ENCODE data around the gene VAMP8.
"Not testable (repeated sequence)": the region's sequence is repeated elsewhere in the genome, so short reads cannot be mapped to it uniquely, and the experiment has no call there.

VAMP8 gene

GRCh38 chr2:85592299-85592698 is 14.9 kb downstream of the VAMP8 start:
- not testable (repeated sequence) for H3K36me3 ChIP-seq (ENCODE audit: control insufficient read depth, insufficient read depth, low read length); H3K27ac ChIP-seq (ENCODE audit: low read depth, low read length); H3K9me3 ChIP-seq (ENCODE audit: control insufficient read depth, insufficient read depth, low read depth, low read length); H3K27me3 ChIP-seq (ENCODE audit: control insufficient read depth, insufficient read depth, low read length); H3K9ac ChIP-seq (ENCODE audit: low read length); H3K4me3 ChIP-seq (ENCODE audit: low read depth, low read length); H3K4me1 ChIP-seq (ENCODE audit: control insufficient read depth, insufficient read depth, low read length)

GRCh38 chr2:85593023-85593422 is 15.6 kb downstream of the VAMP8 start:
- no peaks in the 10 kb centered on the region for H3K27me3 ChIP-seq (ENCODE audit: control insufficient read depth, insufficient read depth, low read length)
- no peak overlapping the region for H3K4me3 ChIP-seq (ENCODE audit: low read depth, low read length)
- H3K4me1 ChIP-seq (ENCODE audit: control insufficient read depth, insufficient read depth, low read length) = no peaks in the 10 kb centered on the region; the same call in 1 of the 2 replicates
- H3K9ac ChIP-seq (ENCODE audit: low read length) = peak overlapping the region; percentile 9
- no peak overlapping the region for H3K27ac ChIP-seq (ENCODE audit: low read depth, low read length)
- no peaks in the 10 kb centered on the region for H3K9me3 ChIP-seq (ENCODE audit: control insufficient read depth, insufficient read depth, low read depth, low read length)
- H3K36me3 ChIP-seq (ENCODE audit: control insufficient read depth, insufficient read depth, low read length) = peaks cover 12% of the 10 kb centered on the region

- H3K27me3 ChIP-seq (ENCODE audit: control insufficient read depth, insufficient read depth, low read length) = no peaks in the 10 kb centered on the region
- peak overlapping the region; percentile 33; the same call in 1 of the 2 replicates for H3K27ac ChIP-seq (ENCODE audit: low read depth, low read length)
- H3K9ac ChIP-seq (ENCODE audit: low read length) = peak overlapping the region; percentile 87
- H3K36me3 ChIP-seq (ENCODE audit: control insufficient read depth, insufficient read depth, low read length) = peaks cover 25% of the 10 kb centered on the region
- H3K4me1 ChIP-seq (ENCODE audit: control insufficient read depth, insufficient read depth, low read length) = no peaks in the 10 kb centered on the region; the same call in 1 of the 2 replicates
- no peaks in the 10 kb centered on the region for H3K9me3 ChIP-seq (ENCODE audit: control insufficient read depth, insufficient read depth, low read depth, low read length)
- peak overlapping the region; percentile 95 for H3K4me3 ChIP-seq (ENCODE audit: low read depth, low read length)
Measured at GRCh38 chr2:85594715-85595300, 17.4 kb downstream of the VAMP8 start.

- Histone ChIP-seq H3K4me3 (ENCODE audit: low read depth, low read length) (peak within 1 kb of the TSS; percentile 95), H3K9ac (ENCODE audit: low read length) (peak within 1 kb of the TSS; percentile 90), H3K4me1 (ENCODE audit: control insufficient read depth, insufficient read depth, low read length) (no peaks in the 10 kb centered on the region; the same call in 1 of the 2 replicates), H3K27me3 (ENCODE audit: control insufficient read depth, insufficient read depth, low read length) (no peaks in the 10 kb centered on the region), H3K27ac (ENCODE audit: low read depth, low read length) (peak within 1 kb of the TSS; percentile 42; the same call in 1 of the 2 replicates), H3K36me3 (ENCODE audit: control insufficient read depth, insufficient read depth, low read length) (peaks cover 32% of the 10 kb centered on the region), H3K9me3 (ENCODE audit: control insufficient read depth, insufficient read depth, low read depth, low read length) (no peaks in the 10 kb centered on the region)
Measured at GRCh38 chr2:85595301-85596025, 18.1 kb downstream of the VAMP8 start, which contains the start of gene RNF181. TSS of gene RNF181 (plus strand) at chr2:85595745. CDS start at chr2:85595764, 19 bp downstream.

GRCh38 chr2:85596026-85596333 is 18.6 kb downstream of the VAMP8 start:
- H3K4me1 ChIP-seq (ENCODE audit: control insufficient read depth, insufficient read depth, low read length) = no peaks in the 10 kb centered on the region; the same call in 1 of the 2 replicates
- no peaks in the 10 kb centered on the region for H3K9me3 ChIP-seq (ENCODE audit: control insufficient read depth, insufficient read depth, low read depth, low read length)
- H3K36me3 ChIP-seq (ENCODE audit: control insufficient read depth, insufficient read depth, low read length) = peaks cover 37% of the 10 kb centered on the region
- H3K4me3 ChIP-seq (ENCODE audit: low read depth, low read length) = peak overlapping the region; percentile 95
- peak overlapping the region; percentile 90 for H3K9ac ChIP-seq (ENCODE audit: low read length)
- H3K27ac ChIP-seq (ENCODE audit: low read depth, low read length) = peak overlapping the region; percentile 42; the same call in 1 of the 2 replicates
- no peaks in the 10 kb centered on the region for H3K27me3 ChIP-seq (ENCODE audit: control insufficient read depth, insufficient read depth, low read length)

GRCh38 chr2:85596486-85597143 is 19.2 kb downstream of the VAMP8 start:
- Histone ChIP-seq H3K36me3 (ENCODE audit: control insufficient read depth, insufficient read depth, low read length) (peaks cover 37% of the 10 kb centered on the region), H3K4me3 (ENCODE audit: low read depth, low read length) (peak overlapping the region; percentile 95), H3K27me3 (ENCODE audit: control insufficient read depth, insufficient read depth, low read length) (no peaks in the 10 kb centered on the region), H3K9ac (ENCODE audit: low read length) (peak overlapping the region; percentile 90), H3K4me1 (ENCODE audit: control insufficient read depth, insufficient read depth, low read length) (peaks cover 3% of the 10 kb centered on the region), H3K27ac (ENCODE audit: low read depth, low read length) (no peak overlapping the region), H3K9me3 (ENCODE audit: control insufficient read depth, insufficient read depth, low read depth, low read length) (no peaks in the 10 kb centered on the region)

- no peak overlapping the region for H3K9ac ChIP-seq (ENCODE audit: low read length)
- H3K4me3 ChIP-seq (ENCODE audit: low read depth, low read length) = no peak overlapping the region
- no peak overlapping the region for H3K27ac ChIP-seq (ENCODE audit: low read depth, low read length)
Measured at GRCh38 chr2:85597241-85597640, 19.9 kb downstream of the VAMP8 start.

GRCh38 chr2:85598594-85599340 is 21.4 kb downstream of the VAMP8 start:
- no peak overlapping the region for H3K9ac ChIP-seq (ENCODE audit: low read length)
- no peak overlapping the region for H3K4me3 ChIP-seq (ENCODE audit: low read depth, low read length)
- H3K36me3 ChIP-seq (ENCODE audit: control insufficient read depth, insufficient read depth, low read length) = peaks cover 37% of the 10 kb centered on the region

More at GRCh38 chr2:85597241-85597640, 19.9 kb downstream of the VAMP8 start:
- peaks cover 37% of the 10 kb centered on the region for H3K36me3 ChIP-seq (ENCODE audit: control insufficient read depth, insufficient read depth, low read length)
- H3K9me3 ChIP-seq (ENCODE audit: control insufficient read depth, insufficient read depth, low read depth, low read length) = no peaks in the 10 kb centered on the region
- no peaks in the 10 kb centered on the region for H3K27me3 ChIP-seq (ENCODE audit: control insufficient read depth, insufficient read depth, low read length)
- H3K4me1 ChIP-seq (ENCODE audit: control insufficient read depth, insufficient read depth, low read length) = peaks cover 8% of the 10 kb centered on the region

GRCh38 chr2:85599468-85600234 is 22.3 kb downstream of the VAMP8 start:
- H3K27ac ChIP-seq (ENCODE audit: low read depth, low read length) = no peak overlapping the region
- no peaks in the 10 kb centered on the region for H3K27me3 ChIP-seq (ENCODE audit: control insufficient read depth, insufficient read depth, low read length)
- peaks cover 37% of the 10 kb centered on the region for H3K36me3 ChIP-seq (ENCODE audit: control insufficient read depth, insufficient read depth, low read length)
- H3K9me3 ChIP-seq (ENCODE audit: control insufficient read depth, insufficient read depth, low read depth, low read length) = no peaks in the 10 kb centered on the region
- no peak overlapping the region for H3K4me3 ChIP-seq (ENCODE audit: low read depth, low read length)
- H3K4me1 ChIP-seq (ENCODE audit: control insufficient read depth, insufficient read depth, low read length) = peaks cover 8% of the 10 kb centered on the region
- no peak overlapping the region for H3K9ac ChIP-seq (ENCODE audit: low read length)

More at GRCh38 chr2:85598594-85599340, 21.4 kb downstream of the VAMP8 start:
- Histone ChIP-seq H3K27ac (ENCODE audit: low read depth, low read length) (no peak overlapping the region), H3K27me3 (ENCODE audit: control insufficient read depth, insufficient read depth, low read length) (no peaks in the 10 kb centered on the region), H3K9me3 (ENCODE audit: control insufficient read depth, insufficient read depth, low read depth, low read length) (no peaks in the 10 kb centered on the region), H3K4me1 (ENCODE audit: control insufficient read depth, insufficient read depth, low read length) (peaks cover 8% of the 10 kb centered on the region)

- Histone ChIP-seq H3K36me3 (ENCODE audit: control insufficient read depth, insufficient read depth, low read length) (peaks cover 37% of the 10 kb centered on the region), H3K9me3 (ENCODE audit: control insufficient read depth, insufficient read depth, low read depth, low read length) (no peaks in the 10 kb centered on the region), H3K4me1 (ENCODE audit: control insufficient read depth, insufficient read depth, low read length) (peaks cover 8% of the 10 kb centered on the region), H3K4me3 (ENCODE audit: low read depth, low read length) (no peak overlapping the region), H3K27ac (ENCODE audit: low read depth, low read length) (no peak overlapping the region), H3K9ac (ENCODE audit: low read length) (no peak overlapping the region), H3K27me3 (ENCODE audit: control insufficient read depth, insufficient read depth, low read length) (no peaks in the 10 kb centered on the region)
Measured at GRCh38 chr2:85600235-85600575, 22.8 kb downstream of the VAMP8 start.
